Measurements from ENCODE around the gene SCAMP4. TPM values are rescaled to one million over a fixed set of nuclear protein-coding genes. Genes with fewer than 3 reads are reported as not detected.
"Not testable (repeated sequence)": the region's sequence is repeated elsewhere in the genome, so short reads cannot be mapped to it uniquely, and the experiment has no call there.

Gene SCAMP4
- total RNA-seq, 4 donors from 2014 or later, result 48.6 to 73.4 (median 58.1) TPM

- peaks cover 0 to 62% (median 24%) of the 10 kb centered on the region in 3 donors for H3K4me1 ChIP-seq
- WGBS, 2 donors (ENCODE audit: low coverage in 1 of 2), result 40% methylated on average over 12 of the region's 29 CpGs; no CpG with 5 or more reads in 1 of the 2 donors
- no peaks in the 10 kb centered on the region for H3K9me3 ChIP-seq
- peak overlapping the region in 1 of 2 donors; percentile 75 for H3K4me3 ChIP-seq
- TF ChIP-seq POLR2AphosphoS5 (IDR thresholded peaks at IDR 0.05) (peak; percentile 6), CTCF (IDR thresholded peaks at IDR 0.05) (no peak)
- no peaks in the 10 kb centered on the region for H3K27me3 ChIP-seq
- ATAC-seq, result no peak
- H3K27ac ChIP-seq, result peak overlapping the region; percentile 26 to 97 (median 92)
- H3K36me3 ChIP-seq, result peaks cover 0 to 23% of the 10 kb centered on the region in 2 donors
Measured at GRCh38 chr19:1873524-1874473, 31.4 kb upstream of the SCAMP4 start.

GRCh38 chr19:1874554-1875185 lies 30.5 kb upstream of the SCAMP4 start:
- Histone ChIP-seq H3K36me3 (peaks cover 0 to 27% of the 10 kb centered on the region in 2 donors), H3K4me3 (peak overlapping the region; percentile 73 to 75), H3K27me3 (no peaks in the 10 kb centered on the region), H3K9me3 (no peaks in the 10 kb centered on the region), H3K4me1 (peaks cover 0 to 62% (median 24%) of the 10 kb centered on the region in 3 donors), H3K27ac (peak overlapping the region in 3 of 4 donors; percentile 90 to 97 (median 97))
- TF ChIP-seq EP300 (IDR thresholded peaks at IDR 0.05), result no peak
- no peak for TF ChIP-seq POLR2A (IDR thresholded peaks at IDR 0.05)
- no peak for TF ChIP-seq POLR2AphosphoS5 (IDR thresholded peaks at IDR 0.05)
- TF ChIP-seq CTCF (IDR thresholded peaks at IDR 0.05), result no peak
- 11 to 16% methylated on average over 12 to 13 of the region's 16 CpGs for WGBS, 2 donors (ENCODE audit: low coverage in 1 of 2)
- ATAC-seq, result no peak

- not testable (repeated sequence) for H3K27me3 ChIP-seq, H3K9me3 ChIP-seq, ATAC-seq
- WGBS, 2 donors (ENCODE audit: low coverage in 1 of 2), result 0 to 4% methylated on average over 7 to 9 of the region's 11 CpGs
- Histone ChIP-seq H3K4me1 (peaks cover 0 to 66% (median 24%) of the 10 kb centered on the region in 3 donors), H3K27ac (peak overlapping the region; percentile 84 to 97 (median 94)), H3K4me3 (peak overlapping the region; percentile 73 to 75), H3K36me3 (peaks cover 0 to 28% of the 10 kb centered on the region in 2 donors)
Measured at GRCh38 chr19:1875265-1875645, 29.9 kb upstream of the SCAMP4 start.

- no peak for TF ChIP-seq EP300 (IDR thresholded peaks at IDR 0.05)
- TF ChIP-seq POLR2A (IDR thresholded peaks at IDR 0.05), result peak; percentile 93 to 94
- peak; percentile 98 for TF ChIP-seq POLR2AphosphoS5 (IDR thresholded peaks at IDR 0.05)
- peak in 1 of 4 experiments; percentile 24 for TF ChIP-seq CTCF (IDR thresholded peaks at IDR 0.05)
Measured at GRCh38 chr19:1875646-1876495, 29.3 kb upstream of the SCAMP4 start.

GRCh38 chr19:1876496-1877279 lies 28.5 kb upstream of the SCAMP4 start:
- H3K4me3 ChIP-seq, result peak overlapping the region; percentile 73 to 75
- peak; percentile 12 for ATAC-seq
- peaks cover 0 to 70% (median 26%) of the 10 kb centered on the region in 3 donors for H3K4me1 ChIP-seq
- H3K9me3 ChIP-seq, H3K27me3 ChIP-seq: not testable (repeated sequence)
- H3K36me3 ChIP-seq, result peaks cover 0 to 22% of the 10 kb centered on the region in 2 donors
- peak overlapping the region; percentile 37 to 97 (median 94) for H3K27ac ChIP-seq
- 40 to 57% methylated on average over 2 to 4 of the region's 53 CpGs for WGBS, 2 donors (ENCODE audit: low coverage in 1 of 2)

More at GRCh38 chr19:1875646-1876495, 29.3 kb upstream of the SCAMP4 start:
- no peaks in the 10 kb centered on the region for H3K27me3 ChIP-seq
- no peaks in the 10 kb centered on the region for H3K9me3 ChIP-seq
- ATAC-seq, result peak; percentile 96
- H3K4me3 ChIP-seq, result peak overlapping the region; percentile 73 to 75
- H3K36me3 ChIP-seq, result peaks cover 0 to 28% of the 10 kb centered on the region in 2 donors
- H3K4me1 ChIP-seq, result peaks cover 0 to 70% (median 24%) of the 10 kb centered on the region in 3 donors
- WGBS, 2 donors (ENCODE audit: low coverage in 1 of 2), result 0% methylated on average over 7 of the region's 87 CpGs; no CpG with 5 or more reads in 1 of the 2 donors
- peak overlapping the region; percentile 84 to 97 (median 94) for H3K27ac ChIP-seq

- peak overlapping the region in 1 of 4 donors; percentile 97 for H3K27ac ChIP-seq
- H3K36me3 ChIP-seq, result peaks cover 0 to 21% of the 10 kb centered on the region in 2 donors
- ATAC-seq, H3K9me3 ChIP-seq, H3K27me3 ChIP-seq: not testable (repeated sequence)
- peak overlapping the region in 1 of 2 donors; percentile 75 for H3K4me3 ChIP-seq
- H3K4me1 ChIP-seq, result peaks cover 0 to 70% (median 32%) of the 10 kb centered on the region in 3 donors
- WGBS, 2 donors (ENCODE audit: low coverage in 1 of 2), result no CpG with 5 or more reads among the region's 47 CpGs
Measured at GRCh38 chr19:1877280-1877660, 27.9 kb upstream of the SCAMP4 start.

GRCh38 chr19:1878583-1878982 lies 26.6 kb upstream of the SCAMP4 start:
- Histone ChIP-seq H3K36me3 (peaks cover 0 to 21% of the 10 kb centered on the region in 2 donors), H3K4me1 (peaks cover 0 to 70% (median 34%) of the 10 kb centered on the region in 3 donors)
- WGBS, 2 donors (ENCODE audit: low coverage in 1 of 2), result no CpG with 5 or more reads among the region's 8 CpGs
- H3K27me3 ChIP-seq, ATAC-seq, H3K27ac ChIP-seq, H3K9me3 ChIP-seq, H3K4me3 ChIP-seq: not testable (repeated sequence)

- 60% methylated on average over 3 of the region's 17 CpGs; no CpG with 5 or more reads in 1 of the 2 donors for WGBS, 2 donors (ENCODE audit: low coverage in 1 of 2)
- H3K36me3 ChIP-seq, result peaks cover 0 to 21% of the 10 kb centered on the region in 2 donors
- H3K27me3 ChIP-seq, H3K9me3 ChIP-seq, ATAC-seq, H3K4me3 ChIP-seq: not testable (repeated sequence)
- H3K27ac ChIP-seq, result peak overlapping the region in 1 of 4 donors; percentile 87
- peaks cover 4 to 68% (median 34%) of the 10 kb centered on the region in 3 donors for H3K4me1 ChIP-seq
Measured at GRCh38 chr19:1879982-1880381, 25.2 kb upstream of the SCAMP4 start.
